Measurements from ENCODE around the gene MCF2L.
"Not testable (repeated sequence)": the region's sequence is repeated elsewhere in the genome, so short reads cannot be mapped to it uniquely, and the experiment has no call there.

MCF2L gene

DNA sequence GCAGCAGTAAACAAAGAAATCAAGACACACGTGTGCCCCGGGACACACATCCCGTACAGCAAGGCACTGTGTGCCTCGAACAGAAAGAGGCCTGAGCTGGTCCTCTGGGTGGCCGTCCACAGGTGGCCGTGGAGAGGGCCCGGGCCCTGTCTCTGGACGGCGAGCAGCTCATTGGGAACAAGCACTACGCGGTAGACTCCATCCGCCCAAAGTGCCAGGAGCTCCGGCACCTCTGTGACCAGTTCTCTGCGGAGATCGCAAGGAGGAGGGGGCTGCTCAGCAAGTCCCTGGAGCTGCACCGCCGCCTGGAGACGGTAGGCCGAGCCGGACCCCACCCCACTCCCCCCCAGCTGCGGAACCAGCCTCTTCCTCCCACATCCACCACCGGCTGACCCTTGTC lies 105.9 kb downstream of the MCF2L start:
- no peak for DNase-seq

DNA sequence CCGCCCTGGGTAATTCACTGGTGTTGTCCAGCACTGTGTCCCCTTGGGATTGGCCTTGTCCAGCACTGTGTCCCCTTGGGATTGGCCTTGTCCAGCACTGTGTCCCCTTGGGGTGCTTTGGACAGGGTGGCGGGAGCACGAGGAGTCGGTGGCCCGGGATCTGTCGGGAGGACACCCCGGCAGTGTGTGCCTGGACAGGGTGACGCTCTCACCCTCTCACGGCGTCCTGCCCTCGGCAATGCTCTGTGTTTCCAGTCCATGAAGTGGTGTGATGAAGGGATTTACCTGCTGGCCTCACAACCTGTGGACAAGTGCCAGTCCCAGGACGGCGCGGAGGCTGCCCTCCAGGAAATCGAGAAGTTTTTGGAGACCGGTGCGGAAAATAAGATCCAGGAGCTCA lies 106.7 kb downstream of the MCF2L start:
- no peak for DNase-seq

DNA sequence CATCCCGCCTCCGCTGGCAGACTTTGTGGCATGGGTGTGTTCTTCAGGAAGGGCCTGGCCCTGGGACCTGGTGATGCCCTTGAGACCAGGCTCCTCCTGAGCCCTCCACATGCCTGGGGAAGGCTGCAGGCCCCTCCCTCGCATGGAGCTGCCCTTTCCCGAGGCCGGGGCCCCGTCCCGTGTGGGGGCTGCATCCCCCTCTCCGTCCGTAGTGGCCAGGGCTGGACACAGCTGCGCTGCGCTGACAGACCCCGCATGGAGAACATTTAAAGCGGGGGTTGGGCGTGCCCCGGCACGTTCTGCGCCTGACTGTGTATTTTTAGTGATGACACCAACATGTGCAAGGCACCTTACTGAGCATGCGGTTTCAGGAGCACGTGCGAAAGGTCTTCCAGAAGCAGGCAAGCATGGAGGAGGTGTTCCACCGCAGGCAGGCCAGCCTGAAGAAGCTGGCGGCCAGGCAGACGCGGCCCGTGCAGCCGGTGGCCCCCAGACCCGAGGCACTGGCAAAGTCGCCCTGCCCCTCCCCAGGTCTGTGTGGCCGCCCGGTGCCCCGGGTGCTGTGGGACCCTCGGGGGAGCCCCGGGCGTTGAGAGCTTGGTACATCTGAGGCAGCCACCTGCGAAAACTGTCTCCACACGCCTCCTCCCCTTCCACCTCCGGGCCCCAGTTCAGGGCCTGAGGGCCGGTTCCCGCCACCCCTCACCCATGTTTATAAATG lies 107.8 kb downstream of the MCF2L start:
- DNase-seq, result no peak

DNA sequence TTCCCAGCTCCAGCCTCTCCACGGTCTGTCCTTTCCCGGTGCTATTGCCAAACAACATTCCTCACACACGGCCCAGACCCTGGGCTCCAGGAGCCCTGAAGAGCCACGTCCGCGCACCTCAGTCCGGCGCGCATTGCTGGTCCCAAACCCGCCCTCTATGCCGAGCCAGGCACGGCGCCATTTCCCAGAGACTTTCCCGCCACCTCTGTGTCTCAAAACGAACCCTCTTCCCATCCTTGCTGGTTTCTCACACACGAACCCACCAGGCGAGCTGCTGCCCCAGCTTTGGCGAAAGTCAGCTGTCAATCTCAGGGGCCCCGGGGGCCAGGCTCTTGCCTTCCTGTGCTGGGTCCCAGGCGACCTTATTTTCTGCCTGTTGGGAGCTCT lies 108.5 kb downstream of the MCF2L start:
- no peak for DNase-seq

DNA sequence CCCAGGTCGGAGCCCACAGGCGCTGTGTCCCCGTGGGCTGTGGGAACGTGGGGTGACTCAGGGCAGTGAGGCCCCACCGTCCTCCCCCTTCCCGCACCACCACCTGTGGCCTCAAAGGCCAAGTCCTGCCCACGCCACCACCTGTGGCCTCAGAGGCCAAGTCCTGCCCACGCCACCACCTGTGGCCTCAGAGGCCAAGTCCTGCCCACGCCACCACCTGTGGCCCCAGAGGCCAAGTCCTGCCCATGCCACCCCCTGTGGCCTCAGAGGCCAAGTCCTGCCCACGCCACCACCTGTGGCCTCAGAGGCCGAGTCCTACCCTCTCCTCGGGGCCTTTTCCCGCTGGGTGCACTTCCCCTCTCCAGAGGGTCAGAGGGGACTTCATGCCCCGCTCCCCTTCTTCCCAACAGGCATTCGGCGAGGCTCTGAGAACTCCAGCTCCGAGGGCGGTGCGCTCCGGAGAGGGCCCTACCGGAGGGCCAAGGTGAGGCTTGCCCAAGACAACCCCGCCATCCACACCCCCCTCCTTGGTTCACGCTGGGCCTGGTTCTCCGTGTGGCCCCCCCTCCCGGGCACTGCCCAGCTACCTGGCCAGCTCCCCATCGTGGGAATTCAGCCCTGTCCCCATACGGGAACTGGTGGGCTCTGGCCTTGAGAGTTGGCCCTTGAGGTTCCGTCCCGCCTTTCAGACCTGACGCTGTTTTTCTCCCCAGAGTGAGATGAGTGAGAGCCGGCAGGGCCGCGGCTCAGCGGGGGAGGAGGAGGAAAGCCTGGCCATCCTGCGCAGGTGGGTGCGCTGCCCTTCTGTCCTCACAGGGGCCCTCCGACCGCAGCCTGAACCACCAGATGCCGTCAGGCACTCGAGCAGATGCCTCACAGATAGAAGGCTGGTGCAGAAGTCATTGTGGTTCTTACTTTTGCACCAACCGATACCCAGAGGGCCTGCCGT lies 109.2 kb downstream of the MCF2L start:
- DNase-seq, result no peak

DNA sequence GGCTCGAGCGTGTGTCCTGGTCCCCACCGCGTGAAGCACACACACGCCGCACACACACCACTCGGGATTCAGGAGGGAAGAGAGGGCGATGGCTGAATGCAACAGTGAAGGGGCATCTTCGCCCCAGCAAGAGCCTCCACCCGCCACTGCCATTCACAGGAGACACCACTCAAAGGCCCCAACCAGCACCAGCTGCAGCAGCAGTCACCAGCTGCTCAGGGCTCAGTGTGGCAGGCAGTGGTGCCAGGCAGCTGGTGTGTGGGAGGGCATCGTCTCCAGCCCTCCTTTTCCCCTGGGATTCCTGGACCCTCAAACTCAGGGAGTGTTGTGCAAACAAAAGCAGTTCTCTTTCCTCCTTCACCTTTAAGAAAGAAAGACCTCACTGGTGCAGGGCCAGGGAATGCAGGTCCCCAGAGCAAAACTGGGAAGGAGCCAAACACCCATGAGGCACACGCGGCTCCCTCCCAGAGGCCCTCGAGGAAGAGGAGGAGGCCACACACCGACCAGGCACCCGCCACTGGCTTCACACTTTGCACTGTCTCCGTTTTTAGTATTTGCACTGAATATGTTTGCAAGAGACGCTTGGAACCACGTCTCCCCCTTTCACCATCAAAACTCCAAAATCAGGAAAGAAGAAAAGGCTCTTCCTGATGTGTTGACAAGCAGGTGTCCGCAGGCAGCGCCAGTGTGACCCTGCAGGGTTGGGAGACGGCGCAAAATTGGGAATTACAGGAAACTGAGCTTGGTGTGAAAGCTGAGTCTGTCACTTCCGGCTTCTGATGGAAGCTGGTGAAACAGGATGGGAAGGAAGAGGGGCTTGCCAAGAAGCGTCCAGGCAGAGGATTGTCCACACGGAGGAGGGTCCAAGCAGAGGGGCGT lies 110.1 kb downstream of the MCF2L start:
- DNase-seq, result no peak

DNA sequence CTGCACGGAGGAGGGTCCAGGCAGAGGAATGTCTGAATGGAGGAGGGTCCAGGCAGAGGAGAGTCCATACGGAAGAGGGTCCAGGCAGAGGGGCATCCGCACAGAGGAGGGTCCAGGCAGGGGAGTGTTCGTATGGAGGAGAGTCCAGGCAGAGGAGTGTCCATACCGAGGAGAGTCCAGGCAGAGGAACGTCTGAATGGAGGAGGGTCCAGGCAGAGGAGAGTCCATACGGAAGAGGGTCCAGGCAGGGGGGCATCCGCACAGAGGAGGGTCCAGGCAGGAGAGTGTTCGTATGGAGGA lies 110.7 kb downstream of the MCF2L start:
- DNase-seq, result not testable (repeated sequence)

DNA sequence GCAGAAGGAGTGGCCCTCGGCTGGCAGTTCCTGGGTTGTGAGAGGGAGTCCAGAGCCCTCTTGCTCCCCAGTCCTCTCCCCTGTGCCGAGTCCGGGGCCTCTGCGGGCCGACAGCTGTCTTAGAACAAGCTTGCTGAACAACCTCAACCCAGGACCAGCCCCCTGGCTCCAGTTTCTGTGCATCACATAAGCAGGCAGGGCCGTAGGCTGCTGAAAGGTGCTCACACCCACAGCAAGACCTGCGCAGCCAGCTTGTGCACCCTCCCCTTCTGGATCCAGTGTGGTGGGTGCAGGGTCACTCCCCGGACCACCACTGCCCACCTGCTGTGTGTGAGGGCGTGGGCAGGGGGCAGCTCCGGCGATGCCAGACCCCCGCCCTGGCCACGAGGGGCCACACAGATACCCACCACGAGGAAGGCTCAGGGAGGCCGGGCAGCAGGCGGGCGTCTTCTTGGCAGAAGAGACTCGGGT lies 111.4 kb downstream of the MCF2L start:
- no peak for DNase-seq

DNA sequence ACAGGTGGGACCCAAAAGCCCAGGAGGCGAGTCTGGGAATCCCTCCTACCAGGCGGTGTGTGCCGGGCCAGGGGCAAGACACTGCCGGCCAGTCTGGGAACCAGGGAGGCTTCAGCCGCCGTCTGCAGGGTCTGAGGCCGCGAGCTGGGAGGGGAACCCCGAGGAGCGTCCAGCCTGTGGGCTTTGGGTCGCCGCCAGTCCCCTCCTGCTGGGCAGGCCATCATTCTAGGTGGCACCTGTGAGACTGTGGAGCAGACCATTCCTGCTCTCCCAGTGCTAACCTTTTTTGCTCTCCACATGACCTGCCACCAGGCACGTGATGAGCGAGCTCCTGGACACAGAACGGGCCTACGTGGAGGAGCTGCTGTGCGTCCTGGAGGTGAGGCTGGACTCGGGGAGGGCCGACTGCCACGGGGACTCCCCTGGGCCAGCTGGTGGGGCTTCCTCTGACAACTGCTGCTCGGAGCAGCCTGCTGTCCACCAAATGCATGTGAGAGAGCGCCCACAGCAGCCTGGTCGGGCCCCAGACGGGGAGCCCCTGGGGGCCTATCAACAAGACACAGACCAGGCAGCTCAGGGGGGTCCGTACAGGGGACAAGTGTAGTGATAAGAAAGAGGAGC lies 112.0 kb downstream of the MCF2L start:
- no peak for DNase-seq

DNA sequence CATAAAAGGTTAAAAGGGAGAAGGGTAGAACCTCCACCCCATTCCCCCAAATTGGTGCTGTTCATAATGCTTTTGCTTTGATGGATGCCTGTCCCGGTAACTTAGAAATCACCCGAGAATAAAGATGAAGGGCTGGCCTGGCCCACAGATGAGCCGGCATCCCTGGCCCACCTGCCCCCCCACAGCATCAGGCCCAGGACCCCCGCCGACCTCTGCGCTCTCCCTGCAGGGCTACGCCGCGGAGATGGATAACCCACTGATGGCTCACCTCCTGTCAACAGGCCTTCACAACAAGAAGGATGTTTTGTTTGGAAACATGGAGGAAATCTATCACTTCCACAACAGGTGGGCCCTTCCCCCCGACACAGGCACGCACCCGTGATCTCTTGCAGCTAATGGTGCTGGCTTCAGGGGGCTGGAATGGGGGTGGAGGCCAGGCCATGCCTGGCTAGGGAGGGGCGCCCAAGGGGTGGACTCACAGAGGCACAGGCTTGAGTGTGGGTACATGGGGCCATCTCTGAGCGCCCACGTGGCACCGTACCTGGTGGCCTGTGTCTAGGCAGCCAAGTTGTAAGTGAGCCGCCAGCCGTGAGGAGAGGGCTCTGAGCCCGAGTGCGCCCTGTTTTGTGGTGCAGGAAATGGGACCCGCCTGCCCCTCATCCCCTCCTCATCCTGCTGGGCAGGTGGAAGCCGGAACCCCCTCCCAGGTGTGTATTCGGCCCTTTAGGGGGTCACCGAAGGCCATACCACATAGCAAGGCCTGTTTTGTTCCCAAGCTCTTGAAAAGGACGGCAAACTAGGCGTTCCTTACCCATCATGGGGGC lies 113.4 kb downstream of the MCF2L start:
- DNase-seq, result no peak

DNA sequence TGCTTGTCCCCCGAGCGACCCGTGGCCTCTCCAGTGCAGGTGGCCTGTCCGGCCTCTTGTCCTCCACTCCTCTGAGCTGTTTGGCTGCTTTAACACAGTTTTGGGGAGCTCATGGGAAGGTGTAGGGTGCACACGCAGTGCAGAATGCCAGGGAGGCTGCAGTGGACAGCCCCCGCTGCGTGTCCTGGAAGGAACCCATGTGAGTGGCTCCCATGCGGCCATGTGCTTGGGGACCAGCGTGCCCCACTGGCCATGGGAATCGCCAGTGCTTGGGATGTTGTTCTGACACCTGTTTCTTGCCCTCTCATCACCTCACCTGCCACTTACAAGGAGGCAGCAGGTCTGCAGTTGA lies 114.0 kb downstream of the MCF2L start:
- no peak for DNase-seq

DNA sequence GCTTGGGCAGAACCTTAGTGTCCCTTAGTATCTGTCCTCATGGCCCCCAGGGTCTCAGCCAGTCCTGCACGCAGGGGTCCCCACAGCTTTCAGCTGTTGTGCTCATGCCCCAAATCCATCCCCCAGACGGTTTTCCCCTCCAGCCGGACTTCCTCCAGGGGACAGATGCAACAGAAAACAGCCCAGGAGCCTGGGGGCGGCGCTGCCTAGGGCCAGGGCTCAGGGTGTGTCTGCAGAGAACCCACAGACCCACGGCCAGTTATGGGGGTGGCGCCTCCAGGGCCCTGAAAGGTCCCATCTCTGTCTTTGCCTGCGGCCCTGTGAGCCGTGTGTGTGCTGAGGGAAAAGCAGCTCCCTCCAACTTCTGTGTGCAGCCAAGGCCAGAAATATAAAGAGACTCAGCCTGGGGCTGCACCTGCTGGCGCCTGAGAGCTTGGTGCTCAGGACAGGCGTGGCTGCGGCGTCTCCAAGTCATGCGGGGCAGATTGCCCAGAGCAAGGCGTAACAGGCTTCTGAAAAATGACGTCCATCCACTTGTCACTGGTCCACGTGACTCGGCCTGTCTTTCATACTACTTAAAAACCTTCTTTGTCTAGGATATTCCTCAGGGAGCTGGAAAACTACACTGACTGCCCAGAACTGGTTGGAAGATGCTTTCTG lies 114.5 kb downstream of the MCF2L start:
- DNase-seq, result no peak

DNA sequence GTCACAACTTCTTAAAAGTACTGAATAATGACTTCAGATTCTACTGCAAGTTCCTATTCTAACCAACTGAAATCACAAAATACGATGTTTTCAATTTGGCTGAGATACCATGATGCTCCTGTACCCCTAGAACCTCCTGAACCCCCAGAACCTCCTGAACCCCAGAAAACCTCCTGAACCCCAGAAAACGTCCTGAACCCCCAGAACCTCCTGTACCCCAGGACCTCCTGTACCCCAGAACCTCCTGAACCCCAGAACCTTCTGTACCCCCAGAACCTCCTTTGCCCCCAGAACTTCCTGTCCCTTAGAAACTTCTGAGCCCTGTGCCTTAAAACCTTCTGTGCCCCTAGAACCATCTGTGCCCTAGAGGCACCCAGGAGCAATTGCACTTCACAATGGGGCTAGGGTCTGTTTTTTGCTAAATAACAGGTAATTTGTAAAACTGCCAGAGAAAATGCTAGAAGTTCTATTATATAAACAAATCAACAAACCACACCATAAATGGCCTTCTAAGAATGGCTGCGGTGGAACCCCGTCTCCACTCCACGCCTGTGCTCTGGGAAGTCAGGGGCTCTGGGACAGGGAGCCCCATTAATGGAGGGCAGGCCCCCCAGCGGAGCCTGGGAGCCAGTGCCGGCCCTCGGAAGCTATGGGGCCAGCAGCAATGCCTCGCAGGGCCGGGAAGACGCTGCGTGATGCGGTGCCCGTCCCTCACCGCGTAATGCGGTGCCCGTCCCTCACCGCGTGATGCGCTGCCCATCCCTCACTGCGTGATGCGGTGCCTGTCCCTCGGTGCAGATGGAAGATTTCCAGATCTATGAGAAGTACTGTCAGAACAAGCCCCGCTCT lies 115.3 kb downstream of the MCF2L start:
- DNase-seq, result no peak

DNA sequence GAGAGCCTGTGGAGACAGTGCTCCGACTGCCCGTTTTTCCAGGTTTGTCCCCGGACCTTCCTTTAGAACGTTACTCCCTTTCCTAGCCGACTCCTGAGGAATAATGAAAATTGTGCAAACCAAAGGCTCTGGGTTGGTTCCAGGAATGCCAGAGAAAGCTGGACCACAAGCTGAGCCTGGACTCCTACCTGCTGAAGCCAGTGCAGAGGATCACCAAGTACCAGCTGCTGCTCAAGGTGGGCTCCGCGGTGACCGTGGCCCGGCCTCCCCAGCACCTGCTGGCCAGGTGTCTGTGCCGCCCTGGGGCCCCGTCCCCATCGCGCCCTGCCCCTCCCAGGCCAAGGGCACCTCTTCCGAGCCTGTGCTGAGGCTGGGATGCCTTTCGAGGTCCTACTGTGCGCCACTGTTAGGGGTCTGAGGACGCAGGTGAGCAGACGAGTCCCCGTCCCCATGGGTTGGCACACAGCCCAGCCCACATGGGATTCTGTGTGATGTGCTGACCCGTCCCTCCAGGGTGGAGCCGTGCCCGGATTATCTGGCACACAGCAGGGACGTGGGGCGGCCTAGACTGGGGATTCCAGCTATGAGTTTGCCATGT lies 116.0 kb downstream of the MCF2L start:
- no peak for DNase-seq

DNA sequence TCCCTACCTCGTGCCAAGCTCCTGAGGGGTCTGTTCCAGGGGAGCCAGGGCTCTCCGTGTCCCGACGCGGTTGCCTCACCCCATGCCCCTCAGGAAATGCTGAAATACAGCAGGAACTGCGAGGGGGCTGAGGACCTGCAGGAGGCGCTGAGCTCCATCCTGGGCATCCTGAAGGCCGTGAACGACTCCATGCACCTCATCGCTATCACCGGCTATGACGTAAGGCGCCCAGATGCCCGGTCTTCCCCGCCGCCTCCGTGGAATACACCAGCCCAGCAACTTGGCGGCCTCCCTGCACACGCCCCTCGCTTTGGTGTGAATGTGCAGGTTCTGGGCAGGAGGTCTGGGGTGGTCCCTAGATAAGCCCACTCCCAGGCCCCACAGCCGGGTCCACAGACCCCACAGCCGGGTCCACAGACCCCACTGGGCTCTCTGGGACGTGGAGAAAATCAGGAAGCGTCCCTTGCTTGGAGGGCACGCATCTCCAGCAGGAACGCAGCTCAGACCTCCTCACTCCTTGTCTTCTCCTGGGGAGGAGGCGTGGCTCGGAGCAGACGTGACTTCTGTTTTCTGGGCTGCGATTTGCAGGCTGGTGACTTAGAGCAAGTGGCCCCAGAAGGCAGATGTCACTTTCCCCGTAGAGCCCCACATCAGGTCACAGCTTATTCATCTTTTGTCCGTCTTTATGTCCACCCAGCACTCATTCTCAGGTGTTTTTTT lies 117.2 kb downstream of the MCF2L start:
- DNase-seq, result no peak

DNA sequence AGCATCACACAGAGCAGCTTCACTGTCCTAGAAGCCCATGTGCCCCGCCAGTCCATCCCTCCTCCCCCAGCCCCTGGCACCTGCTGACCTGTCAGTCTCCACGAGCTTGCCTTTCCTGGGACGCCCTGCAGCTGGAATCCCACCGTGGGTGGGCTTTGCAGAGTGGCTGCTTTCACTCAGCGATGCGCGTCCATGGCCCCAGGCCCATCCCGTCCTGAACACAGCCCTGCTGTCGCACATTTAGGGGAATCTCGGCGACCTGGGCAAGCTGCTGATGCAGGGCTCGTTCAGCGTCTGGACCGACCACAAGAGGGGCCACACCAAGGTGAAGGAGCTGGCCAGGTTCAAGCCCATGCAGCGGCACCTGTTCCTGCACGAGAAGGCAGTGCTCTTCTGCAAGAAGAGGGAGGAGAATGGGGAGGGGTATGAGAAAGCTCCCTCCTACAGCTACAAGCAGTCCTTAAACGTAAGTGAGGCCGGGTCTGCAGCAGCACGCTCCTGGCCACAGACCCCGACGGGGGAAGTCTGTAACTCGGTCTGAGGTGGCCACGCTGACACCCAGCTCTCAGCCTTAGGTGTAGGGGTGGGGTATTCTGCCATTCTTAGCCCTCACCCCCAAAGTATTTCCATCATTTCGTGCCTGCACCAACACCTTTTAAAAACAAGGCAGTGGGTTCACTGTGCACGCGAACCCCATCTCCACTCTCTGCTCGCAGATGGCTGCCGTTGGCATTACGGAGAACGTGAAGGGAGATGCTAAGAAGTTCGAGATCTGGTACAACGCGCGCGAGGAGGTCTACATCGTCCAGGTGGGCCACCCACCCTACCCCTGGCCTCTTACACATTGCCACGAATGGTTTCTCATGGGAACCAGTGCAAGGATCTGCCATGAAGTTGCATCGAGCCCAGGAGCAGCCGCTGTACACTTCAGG lies 118.2 kb downstream of the MCF2L start:
- no peak for DNase-seq

DNA sequence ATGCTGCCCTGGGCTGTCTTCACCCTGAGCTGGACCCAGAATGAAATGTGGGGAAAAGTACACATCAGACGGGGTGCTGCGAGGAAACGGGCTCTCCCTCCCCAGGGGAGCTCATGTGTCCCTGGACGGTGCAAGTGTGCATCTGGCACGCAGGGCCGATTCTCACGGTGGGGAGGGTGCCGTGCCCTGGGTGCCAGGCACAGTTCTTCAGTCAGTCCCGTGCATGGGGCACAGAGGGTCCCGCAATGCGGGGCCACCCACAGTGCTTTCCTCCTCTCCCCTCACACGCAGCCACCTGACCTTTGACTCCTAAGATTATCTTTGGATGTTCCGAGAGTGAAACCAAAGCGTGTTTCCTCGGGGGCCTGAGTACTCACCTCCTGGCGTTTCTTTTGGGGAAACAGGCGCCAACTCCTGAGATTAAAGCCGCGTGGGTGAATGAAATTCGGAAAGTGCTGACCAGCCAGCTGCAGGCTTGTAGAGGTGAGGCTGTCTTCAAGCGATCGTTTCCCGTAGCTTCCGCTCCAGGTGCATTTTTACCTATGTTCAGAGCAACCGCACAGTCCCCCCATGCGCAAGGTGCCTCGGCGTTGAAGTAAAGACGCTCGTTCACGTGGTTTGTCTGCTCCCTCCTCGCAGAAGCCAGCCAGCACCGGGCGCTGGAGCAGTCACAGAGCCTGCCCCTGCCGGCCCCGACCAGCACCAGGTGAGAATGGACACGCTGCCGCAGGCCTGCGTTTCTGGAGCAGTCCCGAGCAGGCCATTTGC lies 119.1 kb downstream of the MCF2L start:
- DNase-seq, result no peak

DNA sequence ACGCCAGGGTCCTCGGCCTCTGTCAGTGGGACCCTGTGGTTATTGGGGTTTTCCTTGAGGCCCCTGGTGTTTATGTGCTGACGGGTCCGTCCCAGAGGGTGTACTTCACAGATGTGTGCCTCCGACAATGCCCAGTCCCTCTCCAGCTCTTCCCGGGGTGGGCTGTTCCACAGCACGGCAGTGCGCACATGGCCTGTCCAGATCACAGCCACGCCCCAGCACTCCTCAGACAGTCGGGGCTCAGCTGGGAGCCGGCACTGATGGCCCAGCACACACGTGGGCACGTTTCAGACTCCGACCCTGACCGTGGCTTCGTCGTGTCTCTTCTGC lies 119.6 kb downstream of the MCF2L start:
- no peak for DNase-seq
